ENCODE data around the gene CRYBG1.

CRYBG1 gene

GRCh38 chr6:106458021-106458986 lies 97.8 kb downstream of the CRYBG1 start:
- in situ Hi-C loops (cut with MboI; ENCODE audit: low sequenced_read_pairs, unreplicated experiment), result no loop called here
- TF ChIP-seq, protein P1, sequence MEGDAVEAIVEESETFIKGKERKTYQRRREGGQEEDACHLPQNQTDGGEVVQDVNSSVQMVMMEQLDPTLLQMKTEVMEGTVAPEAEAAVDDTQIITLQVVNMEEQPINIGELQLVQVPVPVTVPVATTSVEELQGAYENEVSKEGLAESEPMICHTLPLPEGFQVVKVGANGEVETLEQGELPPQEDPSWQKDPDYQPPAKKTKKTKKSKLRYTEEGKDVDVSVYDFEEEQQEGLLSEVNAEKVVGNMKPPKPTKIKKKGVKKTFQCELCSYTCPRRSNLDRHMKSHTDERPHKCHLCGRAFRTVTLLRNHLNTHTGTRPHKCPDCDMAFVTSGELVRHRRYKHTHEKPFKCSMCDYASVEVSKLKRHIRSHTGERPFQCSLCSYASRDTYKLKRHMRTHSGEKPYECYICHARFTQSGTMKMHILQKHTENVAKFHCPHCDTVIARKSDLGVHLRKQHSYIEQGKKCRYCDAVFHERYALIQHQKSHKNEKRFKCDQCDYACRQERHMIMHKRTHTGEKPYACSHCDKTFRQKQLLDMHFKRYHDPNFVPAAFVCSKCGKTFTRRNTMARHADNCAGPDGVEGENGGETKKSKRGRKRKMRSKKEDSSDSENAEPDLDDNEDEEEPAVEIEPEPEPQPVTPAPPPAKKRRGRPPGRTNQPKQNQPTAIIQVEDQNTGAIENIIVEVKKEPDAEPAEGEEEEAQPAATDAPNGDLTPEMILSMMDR (IDR thresholded peaks at IDR 0.05; ENCODE audit: borderline replicate concordance, control extremely low read depth, extremely low read depth, insufficient read depth, missing control alignments), result no peak
- DNase-seq (ENCODE audit: low spot score), result no peak

DNA sequence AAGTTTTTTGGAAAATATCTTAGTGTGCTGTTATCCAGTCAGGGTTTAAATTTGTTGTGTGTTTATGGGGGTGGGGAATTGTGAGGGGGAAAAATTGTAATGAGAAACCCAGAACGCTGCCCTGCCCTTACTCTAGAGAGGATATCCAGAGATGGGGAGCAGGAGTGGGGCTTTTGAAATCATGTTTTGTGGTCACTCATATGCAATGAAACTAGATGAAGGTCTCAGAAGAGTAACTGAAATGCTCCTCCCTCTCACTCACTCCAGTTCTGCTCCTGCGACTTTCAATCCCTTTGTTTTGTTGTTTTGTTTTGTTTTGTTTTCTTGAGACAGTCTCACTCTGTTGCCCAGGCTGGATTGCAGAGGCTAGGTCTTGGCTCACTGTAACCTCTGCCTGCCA lies 100.0 kb downstream of the CRYBG1 start:
- TF ChIP-seq, protein P1 (IDR thresholded peaks at IDR 0.05; ENCODE audit: borderline replicate concordance, control extremely low read depth, extremely low read depth, insufficient read depth, missing control alignments), result no peak
- in situ Hi-C loops (cut with MboI; ENCODE audit: low sequenced_read_pairs, unreplicated experiment), result no loop called here
- DNase-seq (ENCODE audit: low spot score), result no peak

DNA sequence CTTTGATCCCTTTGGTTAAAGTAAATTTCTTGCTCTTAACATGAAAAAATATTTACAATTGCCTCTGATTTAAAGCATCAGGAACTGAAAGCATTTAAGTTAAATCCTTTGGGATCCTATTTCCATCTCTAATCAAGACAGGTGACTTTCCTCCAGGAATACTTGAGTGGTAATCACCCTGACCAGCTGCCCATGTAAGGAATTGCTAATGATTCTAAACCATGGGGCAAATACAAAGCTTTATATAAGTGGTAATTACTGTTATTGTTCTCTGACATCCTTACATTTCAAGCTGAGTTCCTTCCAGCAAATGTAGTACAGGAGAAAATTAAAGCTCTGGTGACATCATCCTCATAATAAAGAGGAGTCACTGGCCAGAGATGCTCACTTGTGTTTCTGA lies 100.6 kb downstream of the CRYBG1 start:
- no peak for DNase-seq (ENCODE audit: low spot score)
- TF ChIP-seq, protein P1 (IDR thresholded peaks at IDR 0.05; ENCODE audit: borderline replicate concordance, control extremely low read depth, extremely low read depth, insufficient read depth, missing control alignments), result no peak
- in situ Hi-C loops (cut with MboI; ENCODE audit: low sequenced_read_pairs, unreplicated experiment), result no loop called here

GRCh38 chr6:106462923-106463557 lies 102.5 kb downstream of the CRYBG1 start:
- TF ChIP-seq, protein P1 (IDR thresholded peaks at IDR 0.05; ENCODE audit: borderline replicate concordance, control extremely low read depth, extremely low read depth, insufficient read depth, missing control alignments), result no peak
- no peak for DNase-seq (ENCODE audit: low spot score)
- in situ Hi-C loops (cut with MboI; ENCODE audit: low sequenced_read_pairs, unreplicated experiment), result no loop called here

DNA sequence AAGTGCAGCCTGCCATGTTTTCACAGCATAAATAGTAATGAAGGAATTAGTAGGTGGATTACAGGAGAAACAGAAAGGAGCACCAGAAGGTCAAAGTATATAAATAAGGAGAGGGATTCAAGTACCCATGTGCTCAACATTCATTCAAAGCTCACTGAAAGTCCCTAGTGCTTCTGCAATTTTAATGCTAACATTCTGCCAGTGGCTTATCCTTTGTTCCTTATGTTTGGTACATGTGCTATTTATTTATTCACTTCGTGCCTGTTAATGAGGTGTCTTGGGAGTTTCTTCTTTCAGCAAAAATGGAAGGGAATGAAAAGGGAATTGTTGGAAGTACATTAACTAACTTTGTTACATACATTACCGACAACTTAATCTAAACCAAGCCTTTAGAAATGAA lies 105.7 kb downstream of the CRYBG1 start:
- in situ Hi-C loops (cut with MboI; ENCODE audit: low sequenced_read_pairs, unreplicated experiment), result no loop called here
- TF ChIP-seq, protein P1 (IDR thresholded peaks at IDR 0.05; ENCODE audit: borderline replicate concordance, control extremely low read depth, extremely low read depth, insufficient read depth, missing control alignments), result no peak

GRCh38 chr6:106468935-106469334 lies 108.4 kb downstream of the CRYBG1 start:
- in situ Hi-C loops (cut with MboI; ENCODE audit: low sequenced_read_pairs, unreplicated experiment), result no loop called here
- TF ChIP-seq, protein P1 (IDR thresholded peaks at IDR 0.05; ENCODE audit: borderline replicate concordance, control extremely low read depth, extremely low read depth, insufficient read depth, missing control alignments), result no peak
- no peak for DNase-seq (ENCODE audit: low spot score)

More for the DNA sequence above, 105.7 kb downstream of the CRYBG1 start:
- no peak for DNase-seq (ENCODE audit: low spot score)

Measured in GM13976 (cell line).